Measurements from ENCODE around the gene CPNE9. TPM values are rescaled to one million over a fixed set of nuclear protein-coding genes. Genes with fewer than 3 reads are reported as not detected.

The CPNE9 gene
- total and polyA plus RNA-seq, 2 experiments from 2014 or later, result 7.0 to 8.8 TPM

GRCh38 chr3:9686050-9686550, 17.5 kb upstream of the CPNE9 start:
- H3K36me3 Mint-ChIP-seq (ENCODE audit: low read depth), result peaks cover 49% of the 10 kb centered on the region
- H3K79me2 ChIP-seq (replicated peaks; ENCODE audit: insufficient read depth), result no peaks in the 10 kb centered on the region
- H3K36me3 ChIP-seq (ENCODE audit: insufficient read depth), result peaks cover 11% of the 10 kb centered on the region
- ATAC-seq, result no peak
- no peaks in the 10 kb centered on the region for H3K9me2 ChIP-seq (ENCODE audit: insufficient read depth)
- no peak overlapping the region for H2AFZ ChIP-seq
- H3K27ac ChIP-seq (ENCODE audit: low read depth), result no peak overlapping the region
- DNase-seq (ENCODE audit: low spot score), result no peak
- H4K20me1 ChIP-seq (replicated peaks; ENCODE audit: insufficient read depth), result no peaks in the 10 kb centered on the region; the same call in 1 of the 2 replicates
- H3K27me3 ChIP-seq (ENCODE audit: insufficient read depth), result no peaks in the 10 kb centered on the region
- no peak for TF ChIP-seq STAT1 (IDR thresholded peaks at IDR 0.05; ENCODE audit: unreplicated experiment)
- TF ChIP-seq JUNB (IDR thresholded peaks at IDR 0.05; ENCODE audit: unreplicated experiment), result no peak
- TF ChIP-seq, protein P1, sequence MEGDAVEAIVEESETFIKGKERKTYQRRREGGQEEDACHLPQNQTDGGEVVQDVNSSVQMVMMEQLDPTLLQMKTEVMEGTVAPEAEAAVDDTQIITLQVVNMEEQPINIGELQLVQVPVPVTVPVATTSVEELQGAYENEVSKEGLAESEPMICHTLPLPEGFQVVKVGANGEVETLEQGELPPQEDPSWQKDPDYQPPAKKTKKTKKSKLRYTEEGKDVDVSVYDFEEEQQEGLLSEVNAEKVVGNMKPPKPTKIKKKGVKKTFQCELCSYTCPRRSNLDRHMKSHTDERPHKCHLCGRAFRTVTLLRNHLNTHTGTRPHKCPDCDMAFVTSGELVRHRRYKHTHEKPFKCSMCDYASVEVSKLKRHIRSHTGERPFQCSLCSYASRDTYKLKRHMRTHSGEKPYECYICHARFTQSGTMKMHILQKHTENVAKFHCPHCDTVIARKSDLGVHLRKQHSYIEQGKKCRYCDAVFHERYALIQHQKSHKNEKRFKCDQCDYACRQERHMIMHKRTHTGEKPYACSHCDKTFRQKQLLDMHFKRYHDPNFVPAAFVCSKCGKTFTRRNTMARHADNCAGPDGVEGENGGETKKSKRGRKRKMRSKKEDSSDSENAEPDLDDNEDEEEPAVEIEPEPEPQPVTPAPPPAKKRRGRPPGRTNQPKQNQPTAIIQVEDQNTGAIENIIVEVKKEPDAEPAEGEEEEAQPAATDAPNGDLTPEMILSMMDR (conservative IDR thresholded peaks at IDR 0.05; ENCODE audit: low read depth in 2 of 2), result no peak
- TF ChIP-seq EZH2phosphoT487 (IDR thresholded peaks at IDR 0.05; ENCODE audit: unreplicated experiment), result no peak
- TF ChIP-seq, protein P2, sequence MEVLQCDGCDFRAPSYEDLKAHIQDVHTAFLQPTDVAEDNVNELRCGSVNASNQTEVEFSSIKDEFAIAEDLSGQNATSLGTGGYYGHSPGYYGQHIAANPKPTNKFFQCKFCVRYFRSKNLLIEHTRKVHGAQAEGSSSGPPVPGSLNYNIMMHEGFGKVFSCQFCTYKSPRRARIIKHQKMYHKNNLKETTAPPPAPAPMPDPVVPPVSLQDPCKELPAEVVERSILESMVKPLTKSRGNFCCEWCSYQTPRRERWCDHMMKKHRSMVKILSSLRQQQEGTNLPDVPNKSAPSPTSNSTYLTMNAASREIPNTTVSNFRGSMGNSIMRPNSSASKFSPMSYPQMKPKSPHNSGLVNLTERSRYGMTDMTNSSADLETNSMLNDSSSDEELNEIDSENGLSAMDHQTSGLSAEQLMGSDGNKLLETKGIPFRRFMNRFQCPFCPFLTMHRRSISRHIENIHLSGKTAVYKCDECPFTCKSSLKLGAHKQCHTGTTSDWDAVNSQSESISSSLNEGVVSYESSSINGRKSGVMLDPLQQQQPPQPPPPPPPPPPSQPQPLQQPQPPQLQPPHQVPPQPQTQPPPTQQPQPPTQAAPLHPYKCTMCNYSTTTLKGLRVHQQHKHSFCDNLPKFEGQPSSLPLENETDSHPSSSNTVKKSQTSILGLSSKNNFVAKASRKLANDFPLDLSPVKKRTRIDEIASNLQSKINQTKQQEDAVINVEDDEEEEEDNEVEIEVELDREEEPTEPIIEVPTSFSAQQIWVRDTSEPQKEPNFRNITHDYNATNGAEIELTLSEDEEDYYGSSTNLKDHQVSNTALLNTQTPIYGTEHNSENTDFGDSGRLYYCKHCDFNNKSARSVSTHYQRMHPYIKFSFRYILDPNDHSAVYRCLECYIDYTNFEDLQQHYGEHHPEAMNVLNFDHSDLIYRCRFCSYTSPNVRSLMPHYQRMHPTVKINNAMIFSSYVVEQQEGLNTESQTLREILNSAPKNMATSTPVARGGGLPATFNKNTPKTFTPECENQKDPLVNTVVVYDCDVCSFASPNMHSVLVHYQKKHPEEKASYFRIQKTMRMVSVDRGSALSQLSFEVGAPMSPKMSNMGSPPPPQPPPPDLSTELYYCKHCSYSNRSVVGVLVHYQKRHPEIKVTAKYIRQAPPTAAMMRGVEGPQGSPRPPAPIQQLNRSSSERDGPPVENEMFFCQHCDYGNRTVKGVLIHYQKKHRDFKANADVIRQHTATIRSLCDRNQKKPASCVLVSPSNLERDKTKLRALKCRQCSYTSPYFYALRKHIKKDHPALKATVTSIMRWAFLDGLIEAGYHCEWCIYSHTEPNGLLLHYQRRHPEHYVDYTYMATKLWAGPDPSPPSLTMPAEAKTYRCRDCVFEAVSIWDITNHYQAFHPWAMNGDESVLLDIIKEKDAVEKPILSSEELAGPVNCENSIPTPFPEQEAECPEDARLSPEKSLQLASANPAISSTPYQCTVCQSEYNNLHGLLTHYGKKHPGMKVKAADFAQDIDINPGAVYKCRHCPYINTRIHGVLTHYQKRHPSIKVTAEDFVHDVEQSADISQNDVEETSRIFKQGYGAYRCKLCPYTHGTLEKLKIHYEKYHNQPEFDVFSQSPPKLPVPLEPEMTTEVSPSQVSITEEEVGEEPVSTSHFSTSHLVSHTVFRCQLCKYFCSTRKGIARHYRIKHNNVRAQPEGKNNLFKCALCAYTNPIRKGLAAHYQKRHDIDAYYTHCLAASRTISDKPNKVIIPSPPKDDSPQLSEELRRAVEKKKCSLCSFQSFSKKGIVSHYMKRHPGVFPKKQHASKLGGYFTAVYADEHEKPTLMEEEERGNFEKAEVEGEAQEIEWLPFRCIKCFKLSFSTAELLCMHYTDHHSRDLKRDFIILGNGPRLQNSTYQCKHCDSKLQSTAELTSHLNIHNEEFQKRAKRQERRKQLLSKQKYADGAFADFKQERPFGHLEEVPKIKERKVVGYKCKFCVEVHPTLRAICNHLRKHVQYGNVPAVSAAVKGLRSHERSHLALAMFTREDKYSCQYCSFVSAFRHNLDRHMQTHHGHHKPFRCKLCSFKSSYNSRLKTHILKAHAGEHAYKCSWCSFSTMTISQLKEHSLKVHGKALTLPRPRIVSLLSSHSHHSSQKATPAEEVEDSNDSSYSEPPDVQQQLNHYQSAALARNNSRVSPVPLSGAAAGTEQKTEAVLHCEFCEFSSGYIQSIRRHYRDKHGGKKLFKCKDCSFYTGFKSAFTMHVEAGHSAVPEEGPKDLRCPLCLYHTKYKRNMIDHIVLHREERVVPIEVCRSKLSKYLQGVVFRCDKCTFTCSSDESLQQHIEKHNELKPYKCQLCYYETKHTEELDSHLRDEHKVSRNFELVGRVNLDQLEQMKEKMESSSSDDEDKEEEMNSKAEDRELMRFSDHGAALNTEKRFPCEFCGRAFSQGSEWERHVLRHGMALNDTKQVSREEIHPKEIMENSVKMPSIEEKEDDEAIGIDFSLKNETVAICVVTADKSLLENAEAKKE (CRISPR knock-in tag; IDR thresholded peaks at IDR 0.05), result no peak
- no peaks in the 10 kb centered on the region for H3F3A ChIP-seq (replicated peaks; ENCODE audit: low read depth)
- peak overlapping the region; percentile 22; the same call in 1 of the 2 replicates for H3K27ac Mint-ChIP-seq
- H3K4me3 Mint-ChIP-seq, result no peak overlapping the region
- no peaks in the 10 kb centered on the region; the same call in 2 of the 3 replicates for H3K4me1 Mint-ChIP-seq
- peaks cover 1% of the 10 kb centered on the region for H3K27me3 Mint-ChIP-seq (ENCODE audit: insufficient read depth, low read depth, poor library complexity)
- H3K9me3 Mint-ChIP-seq, result no peaks in the 10 kb centered on the region; the same call in 2 of the 3 replicates
- no peak overlapping the region for H3K4me3 ChIP-seq
- no peaks in the 10 kb centered on the region for H3K4me1 ChIP-seq (ENCODE audit: insufficient read depth)
- H3K4me2 ChIP-seq, result no peak overlapping the region
